Body of pancreas (tissue), 4 donors: Measurements from ENCODE around the gene WNT3A. TPM values are rescaled to one million over a fixed set of nuclear protein-coding genes. Genes with fewer than 3 reads are reported as not detected.

Experiments used
- ATAC-seq: fragments of 150-250 bp; one replicate; pipeline ENCODE4 v1.9.1; 2016
- DNase-seq, 4 donors: peaks; one replicate each; pipeline ENCODE4 v3.0.0-alpha.2; 2019
- H3K27ac ChIP-seq, 4 donors: fragments of 200-600 bp; sonication (generic); 1 replicate in 3 of 4; 2 replicates in 1 of 4; pipeline versions ENCODE4 v1.5.1 to v1.6.1; 2016 to 2019; ENCODE audit warnings: mild to moderate bottlenecking in 1 of 4, mixed read lengths in 1 of 4, moderate library complexity in 1 of 4
- H3K27me3 ChIP-seq, 2 donors: fragments of 200-600 bp; sonication (generic); one replicate each; pipeline ENCODE4 v1.6.0; 2016; ENCODE audit warnings: mild to moderate bottlenecking in 1 of 2
- H3K36me3 ChIP-seq, 2 donors: fragments of 200-600 bp; sonication (generic); replicated peaks in 1 of 2; 2 replicates each; pipeline ENCODE4 v1.5.1; 2016; ENCODE audit warnings: low read depth in 2 of 2; ENCODE audit not compliant: insufficient read depth in 1 of 2
- H3K4me1 ChIP-seq: fragments of 200-600 bp; sonication (generic); one replicate; pipeline ENCODE4 v1.6.0; 2016
- H3K4me3 ChIP-seq, 2 donors: fragments of 200-600 bp; sonication (generic); 1 replicate in 1 of 2; 2 replicates in 1 of 2; pipeline ENCODE4 v1.5.1; 2016 to 2019
- H3K9me3 ChIP-seq, 3 donors: fragments of 200-600 bp; sonication (generic); 1 replicate in 2 of 3; 2 replicates in 1 of 3; pipeline ENCODE4 v1.5.1; 2016
- POLR2A ChIP-seq, 3 donors: fragments of 450-650 bp; IDR thresholded peaks; one replicate each; pipeline ENCODE4 v1.6.1; 2016; ENCODE audit warnings: antibody characterized with exemption in 3 of 3, mild to moderate bottlenecking in 2 of 3
- WGBS, 2 donors: methylation state at CpG; one replicate each; pipeline ENCODE4 v1.1.5; 2017; 5-methylcytosine and 5-hydroxymethylcytosine counted together
- intact Hi-C: fragments of 100-400 bp; cut with DNase I; formaldehyde crosslinking; loops from one replicate; pipeline ENCODE4 v1.15.1; 2023
- total RNA-seq, 2 donors: library from RNA; depleted of rRNA; stranded (reverse); fragments of >200 nt; gene quantifications; one replicate each; pipeline ENCODE4 v1.1.0, GENCODE V29; 2016
- TF ChIP-seq, protein P1 (sequence below), 7 experiments: fragments of 450-650 bp in 4 of 7; fragments of 200-600 bp in 3 of 7; sonication (generic) in 3 of 7; IDR thresholded peaks; one replicate each; pipeline ENCODE4 v1.5.1; 2016 to 2019; ENCODE audit warnings: antibody characterized with exemption in 7 of 7

Gene WNT3A
- total RNA-seq, 2 donors from 2014 or later = not detected

GRCh38 chr1:227996187-227996950 is 10.4 kb upstream of the WNT3A start:
- Histone ChIP-seq H3K27ac (no peak overlapping the region), H3K27me3 (no peaks in the 10 kb centered on the region), H3K4me1 (no peaks in the 10 kb centered on the region), H3K9me3 (peaks cover 0 to 11% (median 0%) of the 10 kb centered on the region in 3 donors), H3K36me3 (no peaks in the 10 kb centered on the region), H3K4me3 (no peak overlapping the region)
- 0 to 9% methylated on average over 1 of the region's 1 CpG for WGBS, 2 donors
- peak in 2 of 4 donors; percentile 4 for DNase-seq
- intact Hi-C loops = no loop called here
- TF ChIP-seq, protein P1, sequence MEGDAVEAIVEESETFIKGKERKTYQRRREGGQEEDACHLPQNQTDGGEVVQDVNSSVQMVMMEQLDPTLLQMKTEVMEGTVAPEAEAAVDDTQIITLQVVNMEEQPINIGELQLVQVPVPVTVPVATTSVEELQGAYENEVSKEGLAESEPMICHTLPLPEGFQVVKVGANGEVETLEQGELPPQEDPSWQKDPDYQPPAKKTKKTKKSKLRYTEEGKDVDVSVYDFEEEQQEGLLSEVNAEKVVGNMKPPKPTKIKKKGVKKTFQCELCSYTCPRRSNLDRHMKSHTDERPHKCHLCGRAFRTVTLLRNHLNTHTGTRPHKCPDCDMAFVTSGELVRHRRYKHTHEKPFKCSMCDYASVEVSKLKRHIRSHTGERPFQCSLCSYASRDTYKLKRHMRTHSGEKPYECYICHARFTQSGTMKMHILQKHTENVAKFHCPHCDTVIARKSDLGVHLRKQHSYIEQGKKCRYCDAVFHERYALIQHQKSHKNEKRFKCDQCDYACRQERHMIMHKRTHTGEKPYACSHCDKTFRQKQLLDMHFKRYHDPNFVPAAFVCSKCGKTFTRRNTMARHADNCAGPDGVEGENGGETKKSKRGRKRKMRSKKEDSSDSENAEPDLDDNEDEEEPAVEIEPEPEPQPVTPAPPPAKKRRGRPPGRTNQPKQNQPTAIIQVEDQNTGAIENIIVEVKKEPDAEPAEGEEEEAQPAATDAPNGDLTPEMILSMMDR (IDR thresholded peaks at IDR 0.05) = no peak
- no peak for TF ChIP-seq POLR2A (IDR thresholded peaks at IDR 0.05)
- ATAC-seq = no peak

DNA sequence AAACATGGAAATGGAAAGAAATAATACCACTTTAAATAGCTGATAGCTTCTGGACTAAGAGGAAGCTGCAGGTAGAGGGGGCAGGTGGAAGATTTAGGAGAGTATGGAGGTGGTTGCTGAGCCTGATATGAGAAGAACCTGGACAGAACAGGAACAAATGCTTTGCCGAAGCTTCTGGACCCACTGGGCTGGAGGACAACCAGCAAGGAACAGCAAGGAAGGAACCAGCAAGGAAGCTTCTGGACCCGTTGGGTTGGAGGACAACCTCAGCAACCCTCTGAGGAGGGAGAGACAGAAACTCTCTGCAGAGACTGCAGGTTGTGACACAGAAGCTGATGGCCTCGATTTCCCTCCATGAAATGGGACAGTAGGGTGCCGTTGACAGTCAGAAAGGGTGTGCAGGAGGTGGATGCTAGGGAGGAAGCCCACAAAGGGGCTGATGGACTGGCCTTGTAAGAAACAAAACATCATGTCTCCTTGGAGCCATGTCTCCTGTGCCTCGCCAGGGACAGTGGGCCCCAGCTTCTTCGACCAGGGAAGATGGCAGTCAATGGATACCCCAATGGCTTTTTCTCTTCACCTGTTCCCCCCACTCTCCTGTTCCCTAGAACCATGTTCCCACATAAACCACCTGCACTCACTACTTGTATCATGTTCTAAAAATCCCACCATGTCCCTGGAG is 8.3 kb upstream of the WNT3A start:
- no peaks in the 10 kb centered on the region for H3K36me3 ChIP-seq
- WGBS, 2 donors = 46 to 57% methylated on average over 5 to 6 of the region's 6 CpGs
- no peak for ATAC-seq
- peaks cover 0 to 11% (median 0%) of the 10 kb centered on the region in 3 donors for H3K9me3 ChIP-seq
- peak in 1 of 4 donors; percentile 1 for DNase-seq
- H3K27me3 ChIP-seq = no peaks in the 10 kb centered on the region
- no peak overlapping the region for H3K27ac ChIP-seq
- no peaks in the 10 kb centered on the region for H3K4me1 ChIP-seq
- no peak overlapping the region for H3K4me3 ChIP-seq
- intact Hi-C loops = no loop called here
- TF ChIP-seq, protein P1 (IDR thresholded peaks at IDR 0.05) = no peak
- TF ChIP-seq POLR2A (IDR thresholded peaks at IDR 0.05) = no peak

DNA sequence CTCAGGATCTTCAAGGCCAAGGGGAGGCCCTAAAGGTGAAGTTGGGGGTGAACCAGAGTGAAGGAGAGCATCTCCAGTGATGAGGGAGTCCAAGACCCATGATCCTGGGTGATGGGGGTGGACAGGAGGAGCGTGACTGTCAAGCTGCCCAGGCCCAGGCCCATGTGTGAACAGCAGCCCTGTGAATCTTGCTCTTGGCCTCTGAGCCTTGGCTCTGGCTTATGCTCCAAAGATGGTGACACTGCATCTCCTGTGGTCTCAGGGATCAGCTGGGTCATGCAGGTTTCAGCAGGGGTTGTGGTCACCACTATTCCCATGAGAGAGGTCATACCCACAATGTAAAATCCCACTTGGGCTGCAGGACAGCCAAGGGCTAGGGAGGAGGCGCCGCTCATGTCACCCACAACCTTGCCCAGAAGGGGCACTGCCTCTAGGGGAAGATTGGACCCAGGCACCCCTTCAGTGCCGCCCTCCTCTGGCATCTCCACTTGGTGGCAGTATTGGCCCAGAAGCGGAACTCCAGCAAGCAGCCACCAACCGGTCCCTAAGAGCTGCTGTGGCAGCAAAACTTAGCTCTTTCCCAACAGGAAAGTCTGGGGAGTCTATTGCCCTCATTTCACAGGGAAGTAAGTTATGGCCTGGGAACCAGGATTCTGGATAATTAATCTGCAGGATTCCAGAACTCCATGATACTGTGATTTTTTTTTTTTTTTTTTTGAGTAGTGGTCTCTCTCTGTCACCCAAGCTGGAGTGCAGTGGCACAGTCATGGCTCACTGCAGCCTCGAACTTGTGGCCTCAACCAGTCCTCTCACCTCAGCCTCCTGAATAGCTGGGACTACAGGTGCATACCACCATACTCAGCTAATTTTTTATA is 7.5 kb upstream of the WNT3A start:
- no peak for TF ChIP-seq POLR2A (IDR thresholded peaks at IDR 0.05)
- TF ChIP-seq, protein P1 (IDR thresholded peaks at IDR 0.05) = peak; percentile 65 to 96 (median 84)
- ATAC-seq = peak; percentile 86
- WGBS, 2 donors = 16% methylated on average over 3 to 7 of the region's 7 CpGs
- peaks cover 0 to 11% (median 0%) of the 10 kb centered on the region in 3 donors for H3K9me3 ChIP-seq
- H3K27me3 ChIP-seq = no peaks in the 10 kb centered on the region
- peaks cover 2% of the 10 kb centered on the region for H3K4me1 ChIP-seq
- no peak overlapping the region for H3K4me3 ChIP-seq
- DNase-seq = peak; percentile 72 to 83 (median 78)
- no peaks in the 10 kb centered on the region for H3K36me3 ChIP-seq
- intact Hi-C loops = no loop called here
- no peak overlapping the region for H3K27ac ChIP-seq

DNA sequence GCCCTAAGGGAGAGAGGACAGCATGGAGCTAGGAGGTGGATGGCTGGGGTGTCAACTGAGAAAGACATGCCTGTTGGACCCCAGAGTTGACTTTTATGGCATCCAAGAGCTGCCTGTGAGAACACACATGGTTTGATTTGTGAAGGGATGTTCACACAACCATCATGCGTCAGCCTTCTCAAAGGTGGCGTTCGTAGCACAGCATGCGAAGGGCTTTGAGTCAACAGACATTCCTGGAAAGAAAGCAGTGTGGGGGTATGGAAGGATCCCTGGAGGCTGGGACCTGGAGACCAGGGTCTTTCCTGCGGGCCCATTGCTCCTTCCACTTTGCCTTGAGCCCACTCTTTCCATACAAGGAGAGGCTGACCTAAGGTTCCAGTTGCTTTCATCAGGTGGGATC is 6.4 kb upstream of the WNT3A start:
- H3K4me3 ChIP-seq = no peak overlapping the region
- ATAC-seq (no peak), DNase-seq (no peak)
- no peak for TF ChIP-seq POLR2A (IDR thresholded peaks at IDR 0.05)
- TF ChIP-seq, protein P1 (IDR thresholded peaks at IDR 0.05) = no peak
- H3K27me3 ChIP-seq = peaks cover 0 to 8% of the 10 kb centered on the region in 2 donors
- H3K36me3 ChIP-seq = no peaks in the 10 kb centered on the region
- no peak overlapping the region for H3K27ac ChIP-seq
- H3K4me1 ChIP-seq = peaks cover 3% of the 10 kb centered on the region
- intact Hi-C loops = no loop called here
- peaks cover 0 to 11% (median 0%) of the 10 kb centered on the region in 3 donors for H3K9me3 ChIP-seq
- WGBS, 2 donors = 84% methylated on average over 5 of the region's 5 CpGs
